Ovary (tissue), 10 donors: ENCODE measurements around the gene C1QC. TPM values are rescaled to one million over a fixed set of nuclear protein-coding genes. Genes with fewer than 3 reads are reported as not detected.

Experiments used
- DNase-seq, 5 donors: peaks; one replicate each; pipeline ENCODE4 v3.0.0-alpha.2; 2019 to 2020
- H3K27ac ChIP-seq, 2 donors: fragments of 200-600 bp; one replicate each; pipeline versions ENCODE4 v1.5.1 to v1.8.0; 2019 to 2022
- H3K27me3 ChIP-seq: fragments of 200-600 bp; one replicate; pipeline ENCODE4 v1.8.0; 2022
- H3K36me3 ChIP-seq: fragments of 200-600 bp; sonication (generic); one replicate; pipeline ENCODE4 v1.5.1; 2019
- H3K4me1 ChIP-seq: one replicate; pipeline ENCODE4 v1.8.1; 2013; ENCODE audit warnings: mild to moderate bottlenecking, moderate library complexity; ENCODE audit not compliant: insufficient read depth
- H3K4me3 ChIP-seq: fragments of 200-600 bp; sonication (generic); one replicate; pipeline ENCODE4 v1.5.1; 2017
- H3K9me3 ChIP-seq, 2 donors: fragments of 200-600 bp in 1 of 2; sonication (generic) in 1 of 2; one replicate each; pipeline versions ENCODE4 v1.5.1 to v1.8.1; 2013 to 2019; ENCODE audit warnings: mild to moderate bottlenecking in 1 of 2, moderate library complexity in 1 of 2
- CTCF ChIP-seq, 3 donors: fragments of 450-650 bp in 2 of 3; fragments of 200-600 bp in 1 of 3; IDR thresholded peaks; one replicate each; pipeline versions ENCODE4 v1.5.1 to v1.8.0; 2016 to 2022; ENCODE audit warnings: antibody characterized with exemption in 3 of 3, mild to moderate bottlenecking in 1 of 3
- EP300 ChIP-seq: sonication (generic); formaldehyde crosslinking; IDR thresholded peaks from one replicate; pipeline ENCODE4 v1.6.1; 2017; ENCODE audit warnings: antibody characterized with exemption
- POLR2A ChIP-seq: fragments of 450-650 bp; IDR thresholded peaks from one replicate; pipeline ENCODE4 v1.6.1; 2017; ENCODE audit warnings: antibody characterized with exemption, mild to moderate bottlenecking, moderate library complexity
- WGBS, 3 donors: extraction: QIAGEN DNeasy Blood & Tissue Kit in 1 of 3; methylation state at CpG; one replicate each; pipeline versions ENCODE4 v1.1.5 to v1.1.7; 2013 to 2017; 5-methylcytosine and 5-hydroxymethylcytosine counted together
- intact Hi-C, 4 donors: fragments of 100-400 bp; cut with DNase I; formaldehyde crosslinking; loops; one replicate each; pipeline versions ENCODE4 v1.11.0 to v1.15.1; 2022 to 2023
- long read RNA-seq, 3 donors: library from polyadenylated mRNA in 2 of 3; unstranded in 2 of 3; transcript quantifications; one replicate each; pipeline ENCODE4 v2.0.0 and lab custom pipeline, GENCODE V29; 2021 to 2026
- polyA plus RNA-seq, 2 donors: library from polyadenylated mRNA; stranded (reverse); fragments of 200-250 nt in 1 of 2; fragments of 350-450 nt in 1 of 2; fragmentation: Illumina TruSeq in 1 of 2; extraction: RNeasy Lipid Tissue Mini Kit (QIAGEN cat#74804) in 1 of 2; gene quantifications; one replicate each; pipeline ENCODE4 v1.2.3, GENCODE V29; 2013 to 2014
- total RNA-seq, 7 donors: library from RNA; depleted of rRNA in 2 of 7; stranded (reverse); fragments of >200 nt in 2 of 7; fragmentation: NEBNext Ultra II Directional in 3 of 7; extraction: Animal tissue kit (Norgen Biotek cat#: 25700) in 3 of 7; gene quantifications; one replicate each; pipeline versions ENCODE4 v1.1.0 to v1.2.4, GENCODE V29; 2016 to 2023
- donor health status: DM: no; HTN: no; CAD: no; lungs with moderate emphysema.
- donor health status: DM: no; HTN: no; CAD: no.
- donor health status: Bipolar disorder and iron deficiency.
- donor health status: DM: yes; HTN: yes; CAD: no.
- donor health status: DM: no; HTN: no; CAD: no.
- donor health status: DM: yes; HTN: yes; CAD: no.

C1QC gene
- total RNA-seq (100 to 1,000 TPM in 2 of 7 donors, 10 to 100 TPM in 5; 30.2 to 136 (median 51.1) TPM), polyA plus RNA-seq (10 to 100 TPM; 31.4 to 52.8 TPM)
- long read RNA-seq, donor 1, transcript C1QC-203 (3 exons, 1,163 nt) = major isoform, 39 of 46 reads
- long read RNA-seq, donor 1, partial matches to known transcripts = 0 of 46 reads
- long read RNA-seq, donor 1, other reads (novel, unspliced or antisense) = 1 of 46 reads
- long read RNA-seq, donor 2, transcript C1QC-203 (3 exons, 1,163 nt) = major isoform, 7 of 8 reads
- long read RNA-seq, donor 2, partial matches to known transcripts = 0 of 8 reads
- long read RNA-seq, donor 2, other reads (novel, unspliced or antisense) = 0 of 8 reads
- long read RNA-seq, donor 3, transcript C1QC-203 (3 exons, 1,163 nt) = major isoform, 96 of 125 reads
- long read RNA-seq, donor 3, transcript C1QC-202 (3 exons, 1,183 nt) = minor isoform, 11 of 125 reads
- long read RNA-seq, donor 3, partial matches to known transcripts = 0 of 125 reads
- long read RNA-seq, donor 3, other reads (novel, unspliced or antisense) = 17 of 125 reads

DNA sequence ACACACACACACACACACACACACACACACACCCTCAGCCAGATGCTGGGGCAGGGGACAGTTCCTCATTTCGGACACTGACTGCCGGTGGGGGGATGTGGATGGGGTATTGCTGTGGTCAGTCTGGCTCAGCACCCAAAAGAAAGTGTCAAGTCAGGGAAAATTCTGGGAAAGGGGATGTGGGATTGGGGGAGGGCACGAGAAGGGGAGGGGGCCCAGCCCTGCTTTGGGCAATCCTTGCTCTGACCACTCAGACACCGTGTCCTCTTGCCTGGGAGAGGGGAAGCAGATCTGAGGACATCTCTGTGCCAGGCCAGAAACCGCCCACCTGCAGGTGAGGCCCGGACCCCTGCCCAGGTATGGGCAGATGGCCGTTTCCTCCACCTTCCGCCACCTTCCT lies at the start of gene C1QC:
C1QC (plus strand) TSS at position 253 of the 400 bp plus-strand sequence. CDS start 391 bp downstream, outside the sequence.
- Histone ChIP-seq H3K27ac (no peak within 1 kb of the TSS), H3K4me3 (no peak within 1 kb of the TSS), H3K36me3 (no peaks in the 10 kb centered on the region), H3K9me3 (no peaks in the 10 kb centered on the region), H3K4me1 (peaks cover 3% of the 10 kb centered on the region), H3K27me3 (no peaks in the 10 kb centered on the region)
- WGBS, 3 donors = 75 to 83% (median 82%) methylated on average over 8 of the region's 8 CpGs
- DNase-seq = no peak
- no peak for TF ChIP-seq EP300
- no peak for TF ChIP-seq POLR2A
- TF ChIP-seq CTCF (IDR thresholded peaks at IDR 0.05) = no peak
- intact Hi-C loops = loop anchor here in 3 of 4 donors (2.0 to 10.0 kb wide), 4 partner anchors 221 to 539 kb away; no protein-coding TSS in a partner anchor

DNA sequence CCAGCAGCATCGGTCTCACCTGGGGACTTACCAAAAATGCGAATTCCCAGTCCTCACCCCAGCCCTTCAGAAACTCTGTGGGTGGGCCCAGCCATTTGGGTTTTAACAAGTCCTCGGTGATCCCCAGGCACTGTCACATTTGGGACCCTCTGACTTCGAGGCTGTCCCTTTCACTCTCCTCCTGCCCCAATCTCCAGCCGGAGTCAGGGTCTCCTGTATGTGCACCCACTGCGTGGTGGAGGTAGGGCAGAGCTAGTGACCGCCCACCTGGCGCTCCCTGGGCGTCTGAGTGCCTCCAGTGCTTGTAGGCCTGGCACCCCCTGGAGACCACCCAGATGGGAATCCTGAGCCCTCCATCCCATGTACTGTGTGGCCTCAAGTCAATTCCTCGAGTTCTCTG lies 49.0 kb upstream of the C1QC start:
- WGBS, 3 donors = 78 to 85% (median 78%) methylated on average over 10 of the region's 10 CpGs
- no peaks in the 10 kb centered on the region for H3K27me3 ChIP-seq
- intact Hi-C loops = no loop called here

GRCh38 chr1:22595108-22595507 lies 48.3 kb upstream of the C1QC start:
- TF ChIP-seq EP300 (no peak), CTCF (IDR thresholded peaks at IDR 0.05) (no peak), POLR2A (no peak)
- no peak overlapping the region for H3K4me3 ChIP-seq
- H3K36me3 ChIP-seq = no peaks in the 10 kb centered on the region
- no peaks in the 10 kb centered on the region for H3K4me1 ChIP-seq
- intact Hi-C loops = no loop called here
- 71 to 83% (median 77%) methylated on average over 6 to 7 of the region's 7 CpGs for WGBS, 3 donors
- DNase-seq = no peak
- H3K27ac ChIP-seq = no peak overlapping the region
- H3K9me3 ChIP-seq = no peaks in the 10 kb centered on the region
- H3K27me3 ChIP-seq = no peaks in the 10 kb centered on the region

More for the DNA sequence above, 49.0 kb upstream of the C1QC start:
- no peak for TF ChIP-seq POLR2A
- no peak for TF ChIP-seq CTCF (IDR thresholded peaks at IDR 0.05)
- no peak for TF ChIP-seq EP300
- Histone ChIP-seq H3K4me3 (no peak overlapping the region), H3K9me3 (no peaks in the 10 kb centered on the region), H3K27ac (no peak overlapping the region), H3K4me1 (no peaks in the 10 kb centered on the region), H3K36me3 (no peaks in the 10 kb centered on the region)
- DNase-seq = no peak

- TF ChIP-seq CTCF (IDR thresholded peaks at IDR 0.05) (no peak), EP300 (no peak), POLR2A (no peak)
- Histone ChIP-seq H3K27ac (no peak overlapping the region), H3K4me1 (no peaks in the 10 kb centered on the region), H3K27me3 (no peaks in the 10 kb centered on the region), H3K9me3 (no peaks in the 10 kb centered on the region), H3K36me3 (no peaks in the 10 kb centered on the region), H3K4me3 (no peak overlapping the region)
- no peak for DNase-seq
- intact Hi-C loops = no loop called here
- WGBS, 3 donors = 79 to 80% (median 80%) methylated on average over 30 of the region's 30 CpGs
Measured at GRCh38 chr1:22597301-22597965, 46.0 kb upstream of the C1QC start.
